GM21717 (cell line): ENCODE measurements around the gene DYNLRB1.

Experiments
- ATAC-seq: cut with Tn5 transposase; IDR thresholded peaks from one replicate; pipeline ENCODE4 v1.9.1; 2021; ENCODE audit warnings: mild to moderate bottlenecking, moderate library complexity; ENCODE audit not compliant: unreplicated experiment

Gene DYNLRB1

DNA sequence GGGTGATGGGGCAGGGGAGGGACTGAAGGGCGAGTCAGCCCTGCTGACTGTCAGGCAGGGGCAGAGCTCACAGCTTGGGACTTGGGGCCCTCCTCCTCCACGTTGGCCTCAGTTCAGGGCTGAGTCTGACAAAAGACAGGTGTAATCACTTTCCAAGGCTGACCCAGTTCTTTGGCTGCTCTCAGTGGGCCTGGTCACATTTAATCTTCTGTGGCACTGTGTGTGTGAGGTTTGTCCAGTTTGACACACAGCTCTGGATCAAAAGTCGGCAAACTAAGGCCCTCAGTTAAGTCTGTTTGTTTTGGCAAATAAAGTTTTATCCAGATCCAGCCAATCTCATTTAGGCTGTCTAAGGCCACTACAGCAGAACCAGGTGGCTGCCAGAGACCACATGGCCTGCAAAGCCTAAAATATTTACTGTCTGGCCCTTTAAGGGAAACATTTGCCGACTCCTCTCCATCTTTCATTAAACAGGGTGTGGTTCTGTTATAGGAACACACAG lies 37.2 kb downstream of the DYNLRB1 start:
- ATAC-seq, result no peak

GRCh38 chr20:34557936-34558319 lies 41.7 kb downstream of the DYNLRB1 start:
- ATAC-seq, result no peak

GRCh38 chr20:34558320-34559218 lies 42.3 kb downstream of the DYNLRB1 start, which contains the start of gene MAP1LC3A:
Gene MAP1LC3A (plus strand): TSS chr20:34558718. CDS start chr20:34558869, 151 bp downstream.
- no peak for ATAC-seq

GRCh38 chr20:34559311-34560140 lies 43.3 kb downstream of the DYNLRB1 start:
- ATAC-seq, result no peak

GRCh38 chr20:34560141-34560523 lies 43.9 kb downstream of the DYNLRB1 start:
- no peak for ATAC-seq

GRCh38 chr20:34560614-34561013 lies 44.4 kb downstream of the DYNLRB1 start:
- ATAC-seq, result no peak

- no peak for ATAC-seq
These were observed 45.4 kb downstream of the DYNLRB1 start for GRCh38 chr20:34561661-34562060.

GRCh38 chr20:34562641-34563040 lies 46.4 kb downstream of the DYNLRB1 start:
- no peak for ATAC-seq

- no peak for ATAC-seq
These were observed 48.6 kb downstream of the DYNLRB1 start for GRCh38 chr20:34564833-34565232.

DNA sequence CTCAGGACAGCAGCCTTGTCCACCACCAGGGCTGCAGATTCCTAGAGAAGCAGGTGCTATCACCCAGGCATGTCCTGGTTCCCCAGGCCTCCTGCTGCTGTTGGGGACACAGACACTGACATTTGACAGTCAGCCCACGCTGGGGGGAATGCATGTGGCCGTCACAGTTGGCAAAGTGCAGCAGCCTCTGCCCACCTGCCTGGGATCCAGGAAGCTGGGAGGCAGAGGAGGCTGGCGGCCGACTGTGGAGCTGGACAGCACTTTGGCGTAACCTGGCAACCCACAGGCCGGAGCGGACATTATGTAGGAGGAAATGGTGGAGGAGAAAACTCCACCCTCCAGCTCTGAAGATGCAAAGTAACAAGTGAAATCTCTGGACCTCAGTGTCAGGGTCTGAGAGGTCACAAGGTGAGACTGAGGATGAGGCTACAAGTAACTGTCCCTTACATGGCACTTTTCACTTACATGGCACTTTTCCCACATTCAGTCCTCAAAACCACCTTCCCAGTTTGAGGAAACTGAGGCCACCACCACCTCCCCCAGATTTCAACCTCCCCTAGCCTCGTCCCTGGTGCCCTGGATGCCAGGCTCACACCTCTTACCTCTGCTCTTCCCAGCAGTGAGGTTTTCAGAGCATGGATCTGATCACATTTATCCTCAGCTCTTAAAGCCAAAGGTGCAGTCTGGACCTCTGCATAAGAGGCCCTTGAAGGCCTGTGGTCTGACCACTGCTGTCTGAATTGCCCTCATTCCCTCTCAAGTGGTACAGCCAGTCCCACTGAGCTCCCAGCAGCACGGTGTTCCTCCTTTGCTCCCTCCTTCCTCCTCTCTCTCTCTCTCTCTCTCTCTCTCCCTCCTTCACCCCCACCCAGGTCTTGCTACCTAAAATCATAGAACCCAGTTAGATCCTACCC lies 51.0 kb downstream of the DYNLRB1 start:
- no peak for ATAC-seq

DNA sequence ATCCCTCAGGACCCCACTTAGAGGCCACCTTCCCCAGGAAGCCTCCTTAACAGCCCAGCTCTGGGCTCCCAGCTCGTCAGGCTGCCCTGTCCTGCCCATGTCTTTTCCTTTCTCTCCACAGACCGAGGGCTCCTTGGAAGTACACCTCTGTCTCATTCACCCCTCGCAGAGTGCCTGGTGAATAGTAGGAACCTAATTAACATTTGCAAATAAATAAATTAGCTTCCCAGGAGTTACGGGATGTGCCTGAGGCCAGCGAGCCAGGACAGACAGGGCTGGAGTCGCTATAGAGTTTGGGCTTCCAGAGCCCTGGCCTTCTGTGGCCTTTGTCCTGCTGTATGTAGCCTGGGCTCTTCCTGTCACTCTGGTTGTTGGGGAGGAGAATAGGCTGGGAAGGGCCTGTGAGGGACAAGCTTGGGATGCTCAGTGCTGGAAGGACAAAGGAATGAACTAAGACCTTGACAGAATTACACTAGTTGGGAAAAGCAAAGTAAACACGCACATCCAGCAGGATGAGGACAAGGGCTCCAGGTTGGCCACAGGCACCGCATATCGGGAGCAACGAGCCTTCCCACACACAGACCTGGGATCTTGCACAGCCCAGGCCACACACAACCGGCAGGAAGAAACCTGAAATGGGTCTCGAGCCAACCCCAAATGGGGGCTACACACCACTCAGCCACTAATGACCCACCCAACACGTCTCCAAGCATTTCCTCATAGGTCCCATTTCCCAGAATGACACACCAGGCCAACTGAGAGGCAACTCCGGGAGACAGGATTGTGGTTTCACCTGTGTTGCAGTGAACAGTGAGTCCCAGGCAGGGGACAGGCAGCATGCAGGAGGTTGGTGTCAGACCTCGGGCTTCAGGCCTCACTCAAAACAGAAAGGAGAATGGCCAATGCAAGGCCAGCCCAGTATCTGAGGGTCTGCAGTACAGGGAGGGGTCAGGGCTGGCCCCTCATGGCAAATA lies 52.0 kb downstream of the DYNLRB1 start:
- no peak for ATAC-seq

DNA sequence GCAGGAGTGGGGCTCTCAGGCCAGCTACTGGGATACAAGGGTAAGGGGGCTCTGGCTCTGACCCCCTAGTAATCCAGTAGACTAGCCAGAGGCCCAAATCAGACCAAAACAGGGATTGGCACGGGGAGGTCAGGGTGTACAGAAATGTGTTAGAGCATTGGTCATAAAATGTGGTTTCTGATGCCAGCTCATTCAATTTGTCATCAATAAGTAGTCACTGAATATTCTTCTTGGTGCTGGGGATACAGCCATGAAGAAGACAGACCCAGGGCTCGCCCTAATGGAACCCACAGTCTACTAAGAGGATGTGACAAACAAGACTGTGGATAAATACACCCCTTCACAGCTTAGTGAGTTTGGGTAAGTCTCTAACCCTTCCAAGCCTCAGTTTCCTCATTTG lies 53.4 kb downstream of the DYNLRB1 start:
- ATAC-seq, result no peak

DNA sequence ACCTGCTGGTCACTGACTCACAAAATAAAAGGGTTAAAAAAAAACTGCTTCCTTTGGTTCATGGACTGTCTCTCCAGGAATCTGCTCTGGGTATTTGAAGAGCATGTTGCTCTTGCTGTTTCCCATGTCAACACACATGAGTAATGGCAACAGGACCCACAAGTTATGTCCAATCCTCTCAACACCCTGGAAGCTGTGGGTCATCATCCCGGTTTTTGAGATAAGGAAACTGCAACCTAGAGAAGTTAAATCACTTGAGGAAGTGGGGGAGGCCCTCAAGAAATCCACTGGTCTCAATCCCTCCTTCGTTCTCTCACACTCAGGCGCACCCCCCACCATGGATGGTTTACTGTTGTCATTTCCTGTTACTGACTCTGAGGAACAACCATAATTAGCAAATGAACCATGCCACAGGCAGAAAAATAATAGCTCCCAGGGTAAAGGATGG lies 54.7 kb downstream of the DYNLRB1 start:
- no peak for ATAC-seq

GRCh38 chr20:34571753-34572152 lies 55.5 kb downstream of the DYNLRB1 start:
- ATAC-seq, result no peak

DNA sequence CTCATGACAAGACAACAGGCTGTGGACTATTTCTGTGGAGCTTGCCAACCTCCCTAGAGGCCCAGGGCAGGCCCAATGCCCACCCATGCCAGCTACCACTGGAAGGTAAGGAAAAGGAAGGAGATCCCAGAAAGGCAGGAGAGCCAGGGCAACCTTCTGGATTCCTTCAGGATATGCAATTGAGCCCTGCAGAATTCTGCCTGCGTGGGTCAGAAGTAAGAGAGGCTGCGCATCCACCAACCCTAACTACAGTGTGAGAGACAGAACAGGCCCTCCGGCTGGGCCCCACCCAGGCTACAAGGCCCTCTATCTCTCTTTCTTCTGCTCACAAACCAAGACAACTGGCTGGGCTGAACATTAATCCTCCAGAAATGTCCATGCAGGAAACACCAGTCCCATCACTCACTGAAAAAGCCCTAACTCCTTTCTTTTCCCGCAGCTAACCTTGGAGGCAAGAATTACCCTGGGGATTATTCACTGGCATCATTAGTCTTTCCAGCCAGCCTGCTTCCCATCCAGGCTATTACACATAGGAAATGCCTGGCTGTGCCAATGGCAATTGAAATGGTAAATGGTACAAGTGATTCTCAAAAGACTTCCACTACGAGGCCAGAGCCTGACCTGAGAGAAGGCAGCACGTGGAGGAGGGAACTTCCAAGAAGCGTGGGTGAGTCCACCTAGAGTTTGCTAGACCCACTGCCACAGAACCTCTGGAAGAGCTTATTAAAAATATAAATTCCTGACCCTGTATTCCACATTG lies 57.5 kb downstream of the DYNLRB1 start:
- ATAC-seq, result no peak

GRCh38 chr20:34574426-34574825 lies 58.2 kb downstream of the DYNLRB1 start:
- ATAC-seq, result no peak

DNA sequence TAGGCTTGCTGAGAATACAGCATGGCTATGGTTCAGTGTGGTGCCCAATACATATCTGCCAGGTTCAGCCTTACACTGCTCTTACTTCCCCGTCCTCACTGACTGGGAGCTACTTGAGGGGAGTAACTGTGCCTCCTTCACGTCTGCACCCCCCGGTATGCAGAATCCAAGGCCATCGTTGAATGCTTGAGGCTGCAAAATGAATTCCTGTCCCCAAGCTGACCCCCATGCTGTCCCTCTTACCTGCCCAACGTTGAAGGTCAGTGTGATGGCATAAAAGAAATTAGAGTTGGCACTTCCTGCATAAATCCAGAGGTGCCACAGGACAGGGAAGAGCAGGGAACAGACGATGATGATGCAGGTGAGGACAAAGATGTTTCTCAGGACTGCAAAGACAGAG lies 58.6 kb downstream of the DYNLRB1 start:
- no peak for ATAC-seq

DNA sequence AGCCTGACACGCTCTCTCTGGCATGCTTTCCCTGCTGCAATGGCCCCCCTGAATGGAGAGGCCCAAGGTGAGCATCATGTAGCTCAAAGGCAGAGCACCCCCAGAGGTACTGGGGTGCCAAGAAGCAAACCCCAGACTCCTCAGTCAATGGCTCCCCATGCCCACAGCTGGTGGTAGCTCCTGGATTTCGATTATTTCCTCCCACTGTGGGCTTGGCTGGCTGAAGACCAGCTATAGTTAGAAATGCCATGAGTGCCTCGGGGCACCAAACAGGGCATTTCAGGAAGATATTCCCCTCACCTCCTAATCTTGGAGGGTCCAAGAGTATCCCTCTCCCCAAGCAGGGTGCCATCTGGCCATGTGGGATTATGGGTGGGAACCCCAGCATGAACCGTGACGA lies 59.0 kb downstream of the DYNLRB1 start:
- no peak for ATAC-seq

DNA sequence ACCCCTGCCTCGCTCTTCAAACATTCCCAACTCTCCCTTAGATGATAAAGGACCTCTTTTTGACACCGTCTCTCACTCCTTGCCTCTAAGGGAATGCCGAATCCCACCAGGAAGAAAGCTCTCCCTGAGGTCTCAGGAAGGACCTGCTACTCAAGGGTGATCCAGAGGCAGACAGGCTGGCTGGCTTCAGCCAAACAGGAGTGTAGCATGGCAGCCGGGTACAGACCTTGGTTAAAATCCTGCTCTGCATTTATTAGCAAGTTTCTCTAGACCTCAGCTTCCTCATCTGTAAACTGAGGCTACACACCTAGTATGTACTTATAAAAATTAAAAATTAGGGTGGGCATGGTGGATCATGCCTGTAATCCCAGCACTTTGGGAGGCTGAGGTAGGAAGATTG lies 59.5 kb downstream of the DYNLRB1 start:
- ATAC-seq, result no peak
